ENCODE measurements around the gene ETV6.

The ETV6 gene

DNA sequence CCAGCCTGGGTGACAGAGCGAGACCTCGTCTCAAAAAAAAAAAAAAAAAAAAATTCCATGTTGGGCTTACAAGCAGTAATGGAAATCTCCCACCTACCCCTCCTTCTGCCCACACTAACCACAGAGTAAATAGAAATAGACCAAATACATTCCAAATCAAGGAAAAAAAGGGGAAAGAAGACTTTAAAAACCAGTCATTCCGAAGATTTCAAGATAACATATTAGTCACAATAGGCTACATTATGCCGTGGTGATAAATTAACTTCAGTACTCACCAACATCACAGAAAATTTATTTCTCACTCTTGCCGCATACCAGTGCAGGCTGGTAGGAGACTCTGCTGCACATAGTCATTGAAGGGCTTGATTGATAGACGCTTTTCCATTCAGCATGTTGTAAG lies 15.5 kb upstream of the ETV6 start:
- no peak for TF ChIP-seq CTCF (IDR thresholded peaks at IDR 0.05; ENCODE audit: low read depth, low read length)
- DNase-seq (ENCODE audit: extremely low read depth, low read depth) = no peak

DNA sequence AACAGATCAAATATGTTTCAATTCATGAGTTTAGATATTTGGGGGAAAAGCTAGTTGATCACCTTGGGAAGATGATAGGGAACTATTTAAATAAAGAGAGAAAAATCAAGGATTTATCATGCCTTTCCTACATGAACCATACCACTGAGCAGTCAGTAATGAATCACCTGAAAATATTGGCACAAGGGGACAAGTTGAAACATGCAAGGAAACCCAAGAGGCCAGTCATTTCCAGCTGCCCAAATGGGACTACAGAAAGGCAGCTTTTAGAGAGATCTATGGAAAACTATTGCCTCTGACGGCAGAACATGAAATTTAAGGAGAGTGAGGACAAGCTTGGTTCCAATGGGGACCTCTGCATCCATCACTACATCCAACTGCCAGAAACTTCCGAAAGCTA lies 14.1 kb upstream of the ETV6 start:
- no peak for TF ChIP-seq CTCF (IDR thresholded peaks at IDR 0.05; ENCODE audit: low read depth, low read length)

DNA sequence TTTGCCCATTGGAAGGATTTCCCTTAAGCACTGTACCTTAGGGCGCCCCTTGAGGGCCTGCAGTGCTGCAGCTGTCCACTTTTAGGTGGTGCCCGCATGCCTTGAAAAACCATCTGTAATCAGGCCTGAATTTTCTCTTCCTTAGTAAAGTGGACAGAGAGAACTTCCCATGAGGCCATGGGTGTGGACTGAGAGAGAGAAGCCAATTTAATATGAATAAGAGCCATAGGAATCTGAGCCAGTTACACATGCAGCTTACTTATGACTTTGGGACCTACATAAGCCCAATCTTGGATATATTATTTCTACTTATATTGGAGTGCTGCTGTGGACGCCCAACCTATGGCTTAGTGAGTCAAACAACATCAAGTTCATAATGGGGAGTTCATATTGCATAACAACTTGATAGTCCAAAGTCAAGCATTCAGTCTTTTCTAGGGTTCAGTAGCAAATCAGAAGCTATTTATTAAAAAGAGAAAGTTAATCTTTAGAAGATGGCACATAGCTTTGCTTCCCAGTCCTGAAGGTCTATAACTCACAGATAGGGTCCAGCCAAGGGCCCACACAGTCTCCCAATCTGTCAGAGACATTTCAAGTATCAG lies 11.1 kb upstream of the ETV6 start:
- no peak for TF ChIP-seq CTCF (IDR thresholded peaks at IDR 0.05; ENCODE audit: low read depth, low read length)
- no peak for DNase-seq (ENCODE audit: extremely low read depth, low read depth)

More for the DNA sequence above, 14.1 kb upstream of the ETV6 start:
- DNase-seq (ENCODE audit: extremely low read depth, low read depth) = no peak

- no peak for TF ChIP-seq CTCF (IDR thresholded peaks at IDR 0.05; ENCODE audit: low read depth, low read length)
- DNase-seq (ENCODE audit: extremely low read depth, low read depth) = no peak
These were observed 10.0 kb upstream of the ETV6 start for GRCh38 chr12:11639454-11639853.

GRCh38 chr12:11641522-11641921 lies 8.0 kb upstream of the ETV6 start:
- TF ChIP-seq CTCF (IDR thresholded peaks at IDR 0.05; ENCODE audit: low read depth, low read length) = no peak
- no peak for DNase-seq (ENCODE audit: extremely low read depth, low read depth)

DNA sequence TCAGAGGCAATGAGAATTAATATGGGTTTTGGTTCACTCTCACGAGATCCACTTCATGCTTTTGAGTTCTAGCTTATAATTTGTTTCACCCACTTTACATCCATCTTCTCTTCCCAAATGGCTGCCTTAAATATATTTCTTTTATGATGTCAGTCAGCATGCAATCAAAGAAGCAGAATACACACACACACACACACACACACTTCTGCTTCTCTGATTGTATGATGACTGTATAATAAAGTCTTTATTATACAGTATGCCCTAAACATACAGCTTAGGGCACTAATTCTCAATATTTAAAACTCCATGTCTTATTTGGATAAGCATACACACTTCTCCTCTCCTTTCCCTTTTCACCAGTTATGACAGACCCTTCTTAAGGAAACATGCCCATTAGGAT lies 6.7 kb upstream of the ETV6 start:
- no peak for TF ChIP-seq CTCF (IDR thresholded peaks at IDR 0.05; ENCODE audit: low read depth, low read length)
- no peak for DNase-seq (ENCODE audit: extremely low read depth, low read depth)

DNA sequence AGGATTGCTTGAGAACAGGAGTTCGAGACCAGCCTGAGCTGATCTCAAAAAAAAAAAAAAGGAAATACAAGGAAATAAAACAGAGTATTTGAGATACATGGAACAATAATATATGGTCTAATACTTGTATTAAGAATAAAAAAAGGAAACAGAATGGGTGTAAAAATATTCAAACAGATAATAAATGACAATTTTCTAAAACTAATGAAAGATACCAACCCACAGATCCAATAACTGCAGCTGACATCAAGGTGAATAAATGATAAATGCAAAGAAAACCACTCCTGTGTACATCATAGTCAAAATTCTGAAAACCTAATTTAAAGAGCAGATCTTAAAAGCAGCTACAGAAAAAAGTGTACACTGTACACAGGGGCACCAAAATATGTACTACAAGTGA lies 4.1 kb upstream of the ETV6 start:
- TF ChIP-seq CTCF (IDR thresholded peaks at IDR 0.05; ENCODE audit: low read depth, low read length) = no peak
- DNase-seq (ENCODE audit: extremely low read depth, low read depth) = no peak

Measured in AG09319 (cell line).